Esophagus (tissue), 2 donors: ENCODE measurements around the gene MACROH2A2. TPM values are rescaled to one million over a fixed set of nuclear protein-coding genes. Genes with fewer than 3 reads are reported as not detected.
"Not testable (repeated sequence)": the region's sequence is repeated elsewhere in the genome, so short reads cannot be mapped to it uniquely, and the experiment has no call there.

Source experiments
- H3K27ac ChIP-seq, 2 donors: one replicate each; pipeline ENCODE4 v1.5.1; 2013; ENCODE audit warnings: low read depth in 2 of 2, mild to moderate bottlenecking in 2 of 2, inconsistent platforms in 1 of 2, low read length in 1 of 2, moderate library complexity in 1 of 2
- H3K27me3 ChIP-seq, 2 donors: one replicate each; pipeline ENCODE4 v1.6.1; 2013; ENCODE audit warnings: low read length in 2 of 2, control low read depth in 1 of 2, mild to moderate bottlenecking in 1 of 2; ENCODE audit not compliant: insufficient read depth in 2 of 2, control insufficient read depth in 1 of 2
- H3K36me3 ChIP-seq, 2 donors: one replicate each; pipeline ENCODE4 v1.6.1; 2013; ENCODE audit warnings: low read length in 1 of 2; ENCODE audit not compliant: control insufficient read depth in 2 of 2, insufficient read depth in 2 of 2
- H3K4me1 ChIP-seq, 2 donors: one replicate each; pipeline ENCODE4 v1.6.1; 2013; ENCODE audit warnings: low read length in 1 of 2; ENCODE audit not compliant: control insufficient read depth in 2 of 2, insufficient read depth in 2 of 2
- H3K4me3 ChIP-seq, 2 donors: one replicate each; pipeline ENCODE4 v1.5.1; 2013; ENCODE audit warnings: low read length in 2 of 2, mild to moderate bottlenecking in 2 of 2, low read depth in 1 of 2, moderate library complexity in 1 of 2
- H3K9me3 ChIP-seq, 2 donors: one replicate each; pipeline ENCODE4 v1.6.1; 2013; ENCODE audit warnings: mild to moderate bottlenecking in 2 of 2, low read depth in 1 of 2, low read length in 1 of 2, moderate library complexity in 1 of 2; ENCODE audit not compliant: control insufficient read depth in 2 of 2, insufficient read depth in 1 of 2
- WGBS, 2 donors: extraction: QIAGEN DNeasy Blood & Tissue Kit; methylation state at CpG; one replicate each; pipeline ENCODE4 v1.1.7; 2013; 5-methylcytosine and 5-hydroxymethylcytosine counted together
- polyA plus RNA-seq, 2 donors: library from polyadenylated mRNA; stranded (reverse); fragments of 200-250 nt; gene quantifications; one replicate each; pipeline ENCODE4 v1.2.3, GENCODE V29; 2013
- donor health status: healthy with polysubstance abuse.
- donor health status: Bipolar disorder and iron deficiency.

MACROH2A2 gene
- polyA plus RNA-seq, 2 donors = 9.4 to 17.4 TPM

DNA sequence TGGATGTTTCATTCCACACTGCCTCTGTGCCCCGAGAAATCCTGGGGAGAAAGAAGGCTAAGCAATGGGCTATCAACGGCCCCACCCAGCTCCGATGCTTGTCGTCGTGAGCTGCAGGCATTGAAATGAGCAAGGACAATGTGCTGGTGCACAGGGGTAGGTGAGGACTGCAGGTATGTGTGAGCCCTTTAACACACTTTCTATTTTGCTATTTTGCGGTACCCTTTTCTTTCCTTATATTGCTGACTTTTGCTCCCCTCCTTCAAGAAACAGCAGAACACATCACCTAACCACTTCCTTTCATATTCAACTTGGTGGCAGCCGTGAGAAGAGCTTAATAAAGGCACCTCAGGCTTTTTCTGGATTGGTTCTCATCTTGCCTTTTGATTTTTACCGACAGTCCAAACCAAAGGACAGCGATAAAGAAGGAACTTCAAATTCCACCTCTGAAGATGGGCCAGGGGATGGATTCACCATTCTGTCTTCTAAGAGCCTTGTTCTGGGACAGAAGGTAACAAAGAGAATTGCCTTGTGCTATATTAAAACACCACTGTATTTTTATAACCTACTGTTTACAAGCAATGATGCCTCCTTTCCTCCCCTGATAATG is 40.8 kb downstream of the MACROH2A2 start:
- 75 to 83% methylated on average over 9 of the region's 9 CpGs for WGBS, 2 donors
- Histone ChIP-seq H3K36me3 (peaks cover 2 to 12% of the 10 kb centered on the region in 2 donors), H3K9me3 (no peaks in the 10 kb centered on the region), H3K27me3 (no peaks in the 10 kb centered on the region), H3K27ac (no peak overlapping the region), H3K4me1 (no peaks in the 10 kb centered on the region), H3K4me3 (peak overlapping the region in 1 of 2 donors; percentile 7)

DNA sequence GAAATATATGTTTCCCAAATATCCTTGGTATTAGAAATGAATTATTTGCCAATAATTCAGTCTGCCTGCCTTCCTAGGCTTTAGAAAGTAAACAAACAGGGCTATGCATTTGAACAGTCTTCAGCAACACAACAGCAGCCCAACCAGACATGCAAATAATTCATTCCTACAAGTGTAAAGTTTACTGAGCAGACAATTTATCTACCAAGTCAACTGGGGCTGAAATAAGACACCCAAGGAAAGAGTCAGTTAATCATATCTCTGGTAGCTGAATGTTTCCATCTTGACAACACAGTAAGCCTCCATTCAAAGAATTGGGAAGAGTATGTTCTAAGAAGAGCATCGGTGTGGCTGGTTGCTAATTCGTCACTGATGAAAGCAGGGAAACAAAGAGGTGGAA is 41.6 kb downstream of the MACROH2A2 start:
- no peak overlapping the region for H3K27ac ChIP-seq
- 75 to 76% methylated on average over 2 of the region's 2 CpGs for WGBS, 2 donors
- no peak overlapping the region for H3K4me3 ChIP-seq
- H3K9me3 ChIP-seq = no peaks in the 10 kb centered on the region
- no peaks in the 10 kb centered on the region for H3K27me3 ChIP-seq
- H3K36me3 ChIP-seq = peaks cover 2 to 18% of the 10 kb centered on the region in 2 donors
- H3K4me1 ChIP-seq = no peaks in the 10 kb centered on the region

DNA sequence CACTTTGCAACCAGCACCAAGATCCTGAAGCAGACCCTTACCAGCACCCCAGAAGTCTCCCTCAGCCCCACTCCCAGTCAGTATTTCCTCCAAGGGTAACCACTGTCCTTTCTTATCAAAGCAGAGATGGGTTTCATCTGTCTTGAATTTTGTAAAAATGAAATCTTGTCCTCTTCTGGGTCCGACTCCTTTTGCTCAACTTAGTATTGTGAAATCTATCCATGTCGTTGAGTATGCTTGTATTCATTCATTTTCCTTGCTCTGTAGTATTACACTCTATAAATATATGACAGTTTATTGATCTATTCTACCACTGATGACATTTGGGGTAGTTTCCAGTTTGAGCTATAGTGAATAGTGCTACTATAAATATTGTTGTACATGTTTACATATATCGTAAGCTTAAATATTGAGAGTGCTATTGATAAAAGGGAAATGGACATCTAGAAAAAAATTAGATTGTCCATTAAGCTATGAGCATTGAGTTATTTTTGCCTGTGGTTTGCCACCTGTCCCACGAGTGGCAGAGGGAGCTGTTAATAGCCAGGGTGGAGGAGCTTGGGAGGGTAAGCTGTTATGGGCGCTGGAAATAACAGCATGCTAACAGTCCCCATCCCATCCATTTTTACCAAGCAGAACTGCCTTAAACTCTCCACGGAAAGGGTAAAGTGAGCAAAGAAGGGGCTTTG is 43.5 kb downstream of the MACROH2A2 start:
- Histone ChIP-seq H3K27me3 (no peaks in the 10 kb centered on the region), H3K4me1 (no peaks in the 10 kb centered on the region), H3K9me3 (no peaks in the 10 kb centered on the region), H3K36me3 (peaks cover 2 to 25% of the 10 kb centered on the region in 2 donors), H3K4me3 (no peak overlapping the region), H3K27ac (no peak overlapping the region)
- 83 to 88% methylated on average over 6 of the region's 6 CpGs for WGBS, 2 donors

DNA sequence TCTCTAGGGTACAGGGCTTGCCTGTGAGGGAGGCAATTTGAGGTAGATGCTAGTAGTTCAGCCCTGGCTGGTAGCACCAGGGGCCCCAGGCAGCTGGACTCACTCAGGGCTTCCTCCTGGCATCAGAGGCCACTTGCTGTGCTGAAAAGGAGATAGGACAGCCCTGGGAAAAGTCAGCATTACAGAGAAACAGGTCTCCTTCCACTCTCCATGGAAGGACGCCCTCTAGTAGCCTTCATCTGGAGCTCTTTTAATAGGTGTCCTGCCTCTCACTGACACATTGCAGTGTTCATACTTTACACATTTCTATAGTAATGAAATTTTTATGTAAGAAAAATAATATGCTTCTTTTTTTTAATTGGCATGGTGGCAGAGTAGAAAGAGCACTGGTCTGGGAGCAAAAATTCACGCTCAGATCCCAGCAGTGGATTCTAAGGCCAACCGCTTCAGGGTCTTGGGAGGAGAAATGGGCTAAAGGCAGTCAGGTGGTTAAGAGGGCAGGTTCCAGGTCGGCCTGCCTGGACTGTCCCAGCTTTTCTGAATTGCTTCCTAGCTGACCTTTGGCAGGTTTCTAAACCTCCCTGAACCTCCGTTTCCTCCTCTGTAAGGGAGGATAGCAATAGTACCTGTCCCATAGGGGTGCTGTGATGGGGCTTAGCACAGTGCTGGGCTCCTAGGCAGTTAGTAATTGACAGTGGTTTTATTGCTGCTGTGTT is 44.2 kb downstream of the MACROH2A2 start:
- H3K27me3 ChIP-seq = no peaks in the 10 kb centered on the region
- H3K27ac ChIP-seq = no peak overlapping the region
- no peaks in the 10 kb centered on the region for H3K9me3 ChIP-seq
- WGBS, 2 donors = 95% methylated on average over 5 of the region's 5 CpGs
- no peak overlapping the region for H3K4me3 ChIP-seq
- peaks cover 2 to 25% of the 10 kb centered on the region in 2 donors for H3K36me3 ChIP-seq
- H3K4me1 ChIP-seq = no peaks in the 10 kb centered on the region

DNA sequence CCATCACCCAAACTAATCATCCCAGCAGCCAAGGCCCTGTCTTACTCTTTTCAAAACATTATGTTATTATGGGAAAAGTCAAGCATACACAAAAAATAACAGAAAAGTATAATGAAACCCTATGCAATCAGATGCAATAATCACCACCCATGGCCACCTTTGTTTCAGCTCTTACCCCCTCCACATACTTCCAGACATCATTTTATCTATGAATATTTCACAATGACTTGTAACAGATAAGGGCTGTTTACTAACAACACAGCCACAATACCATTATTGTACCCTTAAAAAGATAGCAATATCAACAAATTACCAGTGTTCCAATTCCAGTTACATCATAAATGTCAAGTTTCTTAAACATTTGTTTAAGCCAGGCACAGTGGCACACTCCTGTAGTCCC is 44.8 kb downstream of the MACROH2A2 start:
- Histone ChIP-seq H3K4me3 (no peak overlapping the region), H3K4me1 (no peaks in the 10 kb centered on the region), H3K36me3 (peaks cover 2 to 25% of the 10 kb centered on the region in 2 donors), H3K27me3 (no peaks in the 10 kb centered on the region), H3K27ac (no peak overlapping the region), H3K9me3 (no peaks in the 10 kb centered on the region)

DNA sequence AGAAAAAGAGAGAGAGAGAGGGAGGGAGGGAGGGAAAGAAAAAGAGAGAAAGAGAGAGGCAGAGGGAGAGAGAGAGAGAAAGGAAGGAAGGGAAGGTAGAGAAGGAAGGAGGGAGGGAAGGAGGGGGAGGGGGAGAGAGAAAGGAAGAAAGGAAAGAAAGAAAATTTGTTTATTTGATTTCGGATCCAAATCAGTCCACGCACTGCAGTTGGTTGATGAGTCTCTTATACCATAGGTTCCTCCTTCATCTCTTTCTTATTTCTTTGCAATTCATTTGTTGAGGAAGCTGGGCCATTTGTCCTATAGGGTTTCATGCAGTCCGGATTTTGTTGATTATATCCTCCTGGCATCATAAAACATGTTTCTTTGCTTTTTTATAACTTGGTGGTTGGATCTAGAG is 45.6 kb downstream of the MACROH2A2 start:
- no peaks in the 10 kb centered on the region for H3K4me1 ChIP-seq
- peaks cover 2 to 23% of the 10 kb centered on the region in 2 donors for H3K36me3 ChIP-seq
- H3K4me3 ChIP-seq = no peak overlapping the region
- 95 to 100% methylated on average over 3 of the region's 3 CpGs for WGBS, 2 donors
- no peak overlapping the region for H3K27ac ChIP-seq
- H3K9me3 ChIP-seq = no peaks in the 10 kb centered on the region
- H3K27me3 ChIP-seq = no peaks in the 10 kb centered on the region

DNA sequence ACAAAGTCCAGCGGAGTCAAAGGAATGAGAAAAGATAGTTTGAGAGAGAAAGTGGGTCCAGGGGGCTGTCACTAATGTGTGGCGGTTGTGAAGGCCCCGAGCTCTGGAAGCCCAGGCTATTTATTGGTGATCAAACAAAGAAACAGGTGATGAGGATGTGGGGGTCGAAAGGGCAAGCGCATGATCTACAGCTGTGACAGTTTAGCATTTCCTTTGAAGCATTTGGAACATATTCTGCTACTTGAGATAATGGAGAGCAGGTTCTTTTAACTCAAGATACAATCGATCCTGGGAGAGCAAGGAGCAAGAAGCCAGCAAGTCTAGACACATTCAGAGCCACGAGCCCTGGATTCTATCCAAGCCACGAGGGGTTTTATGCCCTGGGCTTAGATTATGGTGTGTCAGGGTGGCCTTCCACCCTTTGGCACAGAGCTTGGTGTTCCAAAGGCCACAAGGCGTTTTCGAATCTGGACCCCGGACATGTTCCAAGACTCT is 48.5 kb downstream of the MACROH2A2 start:
- not testable (repeated sequence) for H3K27me3 ChIP-seq, H3K4me3 ChIP-seq, H3K9me3 ChIP-seq, H3K4me1 ChIP-seq, H3K27ac ChIP-seq
- peaks cover 0 to 19% of the 10 kb centered on the region in 2 donors for H3K36me3 ChIP-seq
- WGBS, 2 donors = 79 to 85% methylated on average over 11 of the region's 11 CpGs

DNA sequence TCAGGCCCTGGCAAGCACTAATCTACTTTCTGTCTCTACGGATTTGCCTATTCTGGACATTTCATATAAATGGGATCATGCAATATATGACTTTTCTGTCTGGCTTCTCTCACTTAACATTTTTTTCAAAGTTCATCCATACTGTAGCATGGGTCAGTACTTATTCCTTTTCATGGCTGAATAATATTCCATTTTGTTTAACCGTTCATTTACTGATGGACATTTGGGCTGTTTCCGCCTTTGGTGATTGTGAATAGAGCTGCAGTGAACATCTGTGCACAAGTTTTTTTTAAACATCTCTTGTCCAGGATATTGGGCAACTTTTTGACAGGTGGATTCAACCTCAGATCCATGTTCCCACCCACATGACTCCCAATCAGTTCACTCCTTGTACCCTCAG is 49.0 kb downstream of the MACROH2A2 start:
- H3K36me3 ChIP-seq = peaks cover 0 to 19% of the 10 kb centered on the region in 2 donors
- H3K27me3 ChIP-seq = no peaks in the 10 kb centered on the region
- H3K4me1 ChIP-seq = no peaks in the 10 kb centered on the region
- no peak overlapping the region for H3K4me3 ChIP-seq
- no peak overlapping the region for H3K27ac ChIP-seq
- no peaks in the 10 kb centered on the region for H3K9me3 ChIP-seq
- WGBS, 2 donors = 67 to 79% methylated on average over 3 of the region's 3 CpGs

DNA sequence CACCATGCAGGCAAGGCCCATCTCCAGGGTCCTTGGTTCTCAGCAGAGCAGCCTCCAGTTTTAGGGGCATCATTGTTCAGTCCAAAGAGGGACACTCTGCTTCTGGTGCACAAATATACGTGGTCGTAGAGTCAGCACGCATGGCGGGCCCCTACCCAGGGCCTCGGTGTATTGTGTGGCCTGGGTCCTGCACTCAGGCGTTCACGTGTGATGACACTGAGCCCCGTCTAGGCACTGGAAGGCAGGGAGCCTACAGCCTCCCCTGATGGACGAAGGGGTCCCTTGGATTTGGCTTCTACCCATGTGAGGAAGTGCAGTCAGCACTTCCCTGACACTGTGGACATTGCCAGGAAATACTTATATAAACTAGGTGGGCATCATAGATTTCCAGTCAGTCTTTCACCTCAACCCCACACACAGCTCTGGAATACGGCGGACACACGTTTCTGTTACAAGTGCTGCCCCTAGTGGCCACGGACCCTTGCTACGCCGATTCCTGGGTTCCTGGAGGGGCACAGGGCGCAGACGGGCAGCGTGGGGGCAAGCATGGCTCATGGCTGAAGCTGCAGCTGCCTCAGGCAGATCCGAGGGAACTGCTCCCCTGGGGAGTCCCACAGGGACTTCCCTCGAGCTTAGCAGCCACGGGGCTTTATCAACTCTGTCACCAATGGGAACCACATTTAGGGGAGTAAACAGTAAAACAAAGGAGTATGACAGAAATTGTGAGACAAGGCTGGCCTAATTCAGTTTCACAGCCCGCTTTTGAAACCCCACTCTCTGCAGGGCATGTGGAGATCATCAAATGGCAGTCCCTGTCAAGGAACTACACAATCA is 54.5 kb downstream of the MACROH2A2 start:
- peaks cover 0 to 5% of the 10 kb centered on the region in 2 donors for H3K36me3 ChIP-seq
- H3K4me1 ChIP-seq = no peaks in the 10 kb centered on the region
- WGBS, 2 donors = 80% methylated on average over 22 of the region's 22 CpGs
- no peaks in the 10 kb centered on the region for H3K9me3 ChIP-seq
- no peaks in the 10 kb centered on the region for H3K27me3 ChIP-seq
- H3K27ac ChIP-seq = no peak overlapping the region
- H3K4me3 ChIP-seq = no peak overlapping the region
